ENCODE data around the gene FAM170A.

The FAM170A gene

DNA sequence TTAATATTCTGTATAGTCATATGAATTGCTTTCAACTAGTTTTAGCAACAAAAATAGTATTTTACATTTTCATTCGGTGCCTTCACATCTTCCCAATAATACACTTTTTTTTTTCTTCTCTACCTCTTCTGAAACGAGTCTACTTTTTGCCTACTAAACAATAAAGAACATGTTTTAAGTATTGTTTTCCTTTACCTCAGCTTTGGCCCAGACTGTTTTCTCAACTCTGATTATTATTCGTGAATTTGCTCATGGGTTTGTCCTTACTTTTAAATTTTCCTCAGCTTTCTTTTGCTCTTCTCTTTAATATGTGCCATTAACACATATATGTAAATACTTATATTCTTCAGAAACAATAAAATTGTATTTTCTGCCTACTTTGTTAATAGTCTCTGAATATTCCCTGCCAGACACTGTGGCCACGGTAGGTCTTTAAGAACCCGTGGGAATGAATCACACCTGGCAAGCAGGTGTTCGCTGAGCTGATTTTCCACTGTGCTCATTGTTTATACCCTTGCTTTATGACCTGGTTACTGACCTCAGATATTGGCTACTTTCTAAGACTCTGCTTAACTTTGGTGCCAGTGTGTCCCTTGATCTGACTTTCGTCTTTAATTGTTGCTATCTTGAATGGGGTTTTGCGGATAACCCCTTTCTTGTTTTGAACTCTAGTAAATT, 49.1 kb downstream of the FAM170A start:
- Histone ChIP-seq H3K9me3 (ENCODE audit: control insufficient read depth, insufficient read depth, low read length) (no peaks in the 10 kb centered on the region), H3K9ac (ENCODE audit: low read depth, low read length) (no peak overlapping the region), H3K36me3 (ENCODE audit: insufficient read depth, low read length) (no peaks in the 10 kb centered on the region), H3K4me1 (ENCODE audit: insufficient read depth, low read length) (no peaks in the 10 kb centered on the region)

DNA sequence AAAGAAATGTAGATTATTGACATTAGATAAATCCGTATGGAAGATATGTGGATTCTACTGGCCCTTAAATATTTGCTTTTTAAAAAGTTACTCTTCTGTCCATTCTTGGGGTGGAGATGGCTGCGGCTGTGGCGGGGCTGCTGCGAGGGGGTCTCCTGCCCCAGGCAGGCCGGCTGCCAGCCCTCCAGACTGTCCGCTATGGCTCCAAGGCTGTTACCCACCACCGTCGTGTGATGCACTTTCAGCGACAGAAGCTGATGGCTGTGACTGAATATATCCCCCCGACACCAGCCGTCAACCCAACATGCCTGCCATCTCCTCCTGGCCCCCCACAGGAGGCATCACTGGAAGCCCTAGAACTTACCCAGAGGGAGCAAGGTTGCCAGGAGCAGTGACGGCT, 50.7 kb downstream of the FAM170A start:
- Histone ChIP-seq H3K4me1 (ENCODE audit: insufficient read depth, low read length) (no peaks in the 10 kb centered on the region), H3K9ac (ENCODE audit: low read depth, low read length) (no peak overlapping the region), H3K9me3 (ENCODE audit: control insufficient read depth, insufficient read depth, low read length) (no peaks in the 10 kb centered on the region), H3K36me3 (ENCODE audit: insufficient read depth, low read length) (no peaks in the 10 kb centered on the region)

DNA sequence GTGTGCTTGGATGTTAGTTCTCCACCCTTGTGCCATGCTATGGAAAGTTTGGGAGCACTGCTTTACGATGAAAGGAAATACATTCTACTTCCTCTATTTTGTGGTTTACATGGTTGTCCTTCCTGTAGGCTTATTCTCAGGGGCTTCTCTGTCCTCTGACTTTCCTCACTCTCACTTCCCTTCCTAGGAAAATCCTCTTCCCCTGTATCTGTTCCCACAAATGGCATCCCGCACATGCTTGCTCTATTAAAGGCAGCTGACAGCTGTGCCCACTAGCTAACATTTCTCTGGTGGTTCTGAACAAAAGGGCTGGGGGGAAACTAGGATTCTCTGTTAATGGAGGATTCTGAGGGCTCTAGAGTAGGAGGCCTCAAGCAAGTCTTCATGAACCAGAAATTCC, 52.4 kb downstream of the FAM170A start:
- H3K4me1 ChIP-seq (ENCODE audit: insufficient read depth, low read length), result no peaks in the 10 kb centered on the region
- no peaks in the 10 kb centered on the region for H3K9me3 ChIP-seq (ENCODE audit: control insufficient read depth, insufficient read depth, low read length)
- H3K36me3 ChIP-seq (ENCODE audit: insufficient read depth, low read length), result no peaks in the 10 kb centered on the region
- no peak overlapping the region for H3K9ac ChIP-seq (ENCODE audit: low read depth, low read length)

DNA sequence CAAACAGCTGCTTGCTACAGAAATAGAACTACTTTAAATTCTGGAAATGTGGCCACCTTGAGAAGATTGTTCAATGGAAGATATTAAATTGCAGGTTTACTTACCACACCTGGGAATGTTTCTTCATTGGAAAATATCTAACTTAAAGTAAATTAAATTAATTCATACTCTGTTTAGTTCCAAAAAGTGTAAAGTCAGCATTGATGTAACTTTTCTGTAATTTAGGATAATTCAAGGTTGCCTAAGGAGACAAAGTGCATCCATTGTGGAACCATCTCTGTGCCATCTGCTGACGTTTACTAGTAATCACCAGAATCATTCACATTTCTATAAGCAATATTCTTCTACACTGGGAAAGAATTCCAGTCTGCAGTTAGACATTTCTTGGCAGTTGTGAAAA, 53.0 kb downstream of the FAM170A start:
- no peaks in the 10 kb centered on the region for H3K4me1 ChIP-seq (ENCODE audit: insufficient read depth, low read length)
- H3K9me3 ChIP-seq (ENCODE audit: control insufficient read depth, insufficient read depth, low read length), result no peaks in the 10 kb centered on the region
- no peaks in the 10 kb centered on the region for H3K36me3 ChIP-seq (ENCODE audit: insufficient read depth, low read length)
- no peak overlapping the region for H3K9ac ChIP-seq (ENCODE audit: low read depth, low read length)
